HepG2 (cell line): ENCODE measurements around the gene TRAP1. TPM values are rescaled to one million over a fixed set of nuclear protein-coding genes. Genes with fewer than 3 reads are reported as not detected.

Experiments used
- ATAC-seq: fragments of 200-7000 bp; cut with Tn5 transposase; 3 replicates; pipeline ENCODE4 v1.9.1; 2020; ENCODE audit warnings: mild to moderate bottlenecking, moderate library complexity
- BruUV-seq: library from RNA; stranded (reverse); fragments of 400-500 nt; replicated peaks from 2 replicates; lab custom pipeline; 2021; lab: Mats Ljungman, UMichigan
- CTCF ChIA-PET: fragments of 300-600 bp; formaldehyde crosslinking; extraction: SDS; loops from one replicate; lab custom pipeline; 2021; ENCODE audit warnings: low total read pairs, inconsistent platforms, low intra/inter-chr PET ratio; lab: Yijun Ruan, JAX
- POLR2A ChIA-PET: fragments of 350-600 bp; sonication (Branson Sonifier 250); formaldehyde crosslinking; loops from one replicate; lab custom pipeline; 2020; ENCODE audit warnings: antibody characterized with exemption, inconsistent platforms; lab: Yijun Ruan, JAX
- DNase-seq: peaks from one replicate; pipeline ENCODE4 v3.0.0-alpha.2; 2015; ENCODE audit warnings: low spot score
- FAIRE-seq: peaks from 3 replicates; lab custom pipeline; 2011; peaks lifted over from hg19 to GRCh38; lab: Jason Lieb, UNC
- H2AFZ ChIP-seq: one replicate; pipeline ENCODE4 v1.6.1; 2011; ENCODE audit warnings: low read length, inconsistent platforms
- H3K27ac ChIP-seq: fragments of 300-600 bp; 3 replicates; pipeline ENCODE4 v1.8.0; 2011; ENCODE audit warnings: mixed run types, mild to moderate bottlenecking, mixed read lengths, low read length, inconsistent platforms; ENCODE audit not compliant: insufficient read depth; ENCODE audit errors: extremely low read length
- H3K27me3 ChIP-seq, 2 experiments: fragments of 200-600 bp in 1 of 2; 2 replicates in 1 of 2; 3 replicates in 1 of 2; pipeline versions ENCODE4 v1.6.0 to v1.8.0; 2011; ENCODE audit warnings: low read length in 2 of 2, mild to moderate bottlenecking in 2 of 2, moderate library complexity in 2 of 2, inconsistent platforms in 1 of 2; ENCODE audit not compliant: insufficient read depth in 2 of 2, control insufficient read depth in 1 of 2
- H3K36me3 ChIP-seq, 2 experiments: fragments of 200-600 bp in 1 of 2; replicated peaks in 1 of 2; 2 replicates in 1 of 2; 3 replicates in 1 of 2; pipeline versions ENCODE4 v1.5.1 to v1.8.0; 2011; ENCODE audit warnings: low read length in 2 of 2, inconsistent platforms in 1 of 2; ENCODE audit not compliant: insufficient read depth in 2 of 2, control insufficient read depth in 1 of 2
- H3K4me1 ChIP-seq: 2 replicates; pipeline ENCODE4 v1.5.1; 2012; ENCODE audit warnings: low read length, inconsistent platforms; ENCODE audit not compliant: insufficient read depth
- H3K4me2 ChIP-seq: 2 replicates; pipeline ENCODE4 v1.6.0; 2011; ENCODE audit warnings: low read depth, low read length, inconsistent platforms
- H3K4me3 ChIP-seq, 3 experiments: fragments of 200-600 bp in 1 of 3; sonication (generic), shearing (Covaris generic) in 1 of 3; replicated peaks in 1 of 3; 2 replicates each; pipeline ENCODE4 v1.5.1; 2011 to 2016; ENCODE audit warnings: low read length in 3 of 3, inconsistent platforms in 2 of 3, low read depth in 2 of 3, mild to moderate bottlenecking in 2 of 3, control low read depth in 1 of 3, mixed read lengths in 1 of 3; ENCODE audit not compliant: insufficient read depth in 1 of 3
- H3K79me2 ChIP-seq: one replicate; pipeline ENCODE4 v1.6.1; 2011; ENCODE audit warnings: low read length, inconsistent platforms; ENCODE audit not compliant: insufficient read depth
- H3K9ac ChIP-seq: 2 replicates; pipeline ENCODE4 v1.6.0; 2011; ENCODE audit warnings: mild to moderate bottlenecking, low read depth, low read length, inconsistent platforms; ENCODE audit not compliant: insufficient read depth
- H3K9me3 ChIP-seq: 2 replicates; pipeline ENCODE4 v1.5.1; 2012; ENCODE audit warnings: mild to moderate bottlenecking, low read length
- H4K20me1 ChIP-seq: 2 replicates; pipeline ENCODE4 v1.6.0; 2011; ENCODE audit warnings: inconsistent platforms, mild to moderate bottlenecking, low read length, moderate library complexity; ENCODE audit not compliant: insufficient read depth
- BCL6 ChIP-seq: IDR thresholded peaks from 2 replicates; pipeline ENCODE4 v1.6.1; 2016; ENCODE audit warnings: missing genetic modification reagents, missing compliant biosample characterization
- CEBPG ChIP-seq: IDR thresholded peaks from 2 replicates; pipeline ENCODE4 v1.6.1; 2016
- EP300 ChIP-seq, 3 experiments: sonication (generic) in 1 of 3; formaldehyde crosslinking in 1 of 3; IDR thresholded peaks; 2 replicates each; pipeline versions ENCODE4 v1.5.1 to v1.6.1; 2011 to 2020; ENCODE audit warnings: low read depth in 2 of 3, low read length in 2 of 3, borderline replicate concordance in 1 of 3, improper control_type of control experiment in 1 of 3, mild to moderate bottlenecking in 1 of 3, missing genetic modification reagents in 1 of 3, moderate library complexity in 1 of 3
- FOSL2 ChIP-seq: sonication (generic); formaldehyde crosslinking; IDR thresholded peaks from 2 replicates; pipeline ENCODE4 v1.4.0; 2020; ENCODE audit warnings: missing genetic modification reagents
- FOXP1 ChIP-seq, 2 experiments: fragments of 450-650 bp in 1 of 2; IDR thresholded peaks; 2 replicates each; pipeline ENCODE4 v1.6.1; 2017 to 2018; ENCODE audit warnings: antibody characterized with exemption in 1 of 2
- GATAD2A ChIP-seq: IDR thresholded peaks from 2 replicates; pipeline ENCODE4 v1.6.1; 2016
- HNRNPL ChIP-seq: fragments of 200-400 bp; formaldehyde crosslinking; IDR thresholded peaks from 2 replicates; pipeline ENCODE4 v1.6.1; 2017; ENCODE audit warnings: mild to moderate bottlenecking, low read depth, low read length
- HOXA3 ChIP-seq: sonication (generic); formaldehyde crosslinking; IDR thresholded peaks from 2 replicates; pipeline ENCODE4 v1.5.0; 2020; ENCODE audit warnings: missing genetic modification reagents
- MIER3 ChIP-seq: IDR thresholded peaks from 2 replicates; pipeline ENCODE4 v1.6.1; 2016; ENCODE audit warnings: missing compliant biosample characterization, borderline replicate concordance
- MIXL1 ChIP-seq: IDR thresholded peaks from 2 replicates; pipeline ENCODE4 v1.6.1; 2016
- NR2C2 ChIP-seq: sonication (generic); formaldehyde crosslinking; IDR thresholded peaks from 2 replicates; pipeline ENCODE4 v1.4.0; 2020; ENCODE audit warnings: missing genetic modification reagents, mild to moderate bottlenecking, moderate library complexity, borderline replicate concordance
- PATZ1 ChIP-seq: sonication (generic); formaldehyde crosslinking; IDR thresholded peaks from 2 replicates; pipeline ENCODE4 v1.4.0; 2020; ENCODE audit warnings: missing genetic modification reagents
- RXRB ChIP-seq: IDR thresholded peaks from 2 replicates; pipeline ENCODE4 v1.6.1; 2016; ENCODE audit warnings: borderline replicate concordance, missing genetic modification reagents, missing compliant biosample characterization
- SRF ChIP-seq: IDR thresholded peaks from 2 replicates; pipeline ENCODE4 v1.6.1; 2011; ENCODE audit warnings: mild to moderate bottlenecking, low read depth, low read length, moderate library complexity
- U2AF2 ChIP-seq: fragments of 200-400 bp; formaldehyde crosslinking; IDR thresholded peaks from 2 replicates; pipeline ENCODE4 v1.6.1; 2017; ENCODE audit warnings: low read depth, mild to moderate bottlenecking, low read length
- ZBTB8A ChIP-seq: sonication (generic); formaldehyde crosslinking; IDR thresholded peaks from 2 replicates; pipeline ENCODE4 v1.4.0; 2020; ENCODE audit warnings: mild to moderate bottlenecking, low read depth, missing genetic modification reagents, borderline replicate concordance
- ZFY ChIP-seq: sonication (generic); formaldehyde crosslinking; IDR thresholded peaks from 2 replicates; pipeline ENCODE4 v1.4.0; 2020; ENCODE audit warnings: missing genetic modification reagents
- ZNF124 ChIP-seq: sonication (generic); formaldehyde crosslinking; IDR thresholded peaks from 2 replicates; pipeline ENCODE4 v1.4.0; 2020; ENCODE audit warnings: missing genetic modification reagents
- ZNF33B ChIP-seq: sonication (generic); formaldehyde crosslinking; IDR thresholded peaks from 2 replicates; pipeline ENCODE4 v1.5.1; 2020; ENCODE audit warnings: mild to moderate bottlenecking, missing genetic modification reagents
- ZNF552 ChIP-seq: sonication (generic); formaldehyde crosslinking; IDR thresholded peaks from 2 replicates; pipeline ENCODE4 v1.9.0; 2022; ENCODE audit warnings: missing genetic modification reagents, mild to moderate bottlenecking, borderline replicate concordance
- ZNF710 ChIP-seq: sonication (generic); formaldehyde crosslinking; IDR thresholded peaks from 2 replicates; pipeline ENCODE4 v1.5.0; 2020; ENCODE audit warnings: mild to moderate bottlenecking, missing genetic modification reagents, borderline replicate concordance
- WGBS: methylation state at CpG from one replicate; pipeline ENCODE4 v1.1.6; 2017; ENCODE audit warnings: low lambda C conversion rate; 5-methylcytosine and 5-hydroxymethylcytosine counted together
- in situ Hi-C: cut with HindIII; loops from 2 replicates; pipeline ENCODE4 v1.10.0; 2017; ENCODE audit warnings: low pct_unique_long_range_greater_than_20kb; ENCODE audit not compliant: extremely low pct_ligation_motif_present
- intact Hi-C: fragments of 100-400 bp; cut with micrococcal nuclease; formaldehyde crosslinking; loops from one replicate; pipeline ENCODE4 v1.10.0; 2022; ENCODE audit not compliant: unreplicated experiment
- polyA plus RNA-seq, 8 experiments: library from polyadenylated mRNA; depleted of rRNA in 3 of 8; stranded (reverse) in 7 of 8; unstranded in 1 of 8; fragments of >200 nt; fragmentation: Illumina TruSeq in 4 of 8; extraction: Trizol in 4 of 8; gene quantifications; 2 replicates each; pipeline versions ENCODE4 v1.2.1 to v1.2.3, GENCODE V29; 2011 to 2016; ENCODE audit warnings: low read depth in 4 of 8, missing spikeins in 1 of 8, mixed read lengths in 1 of 8; ENCODE audit not compliant: insufficient read depth in 1 of 8
- total RNA-seq, 5 experiments: library from RNA; depleted of rRNA; stranded (reverse); fragments of >200 nt; fragmentation: Illumina TruSeq; extraction: Trizol; gene quantifications; 2 replicates each; pipeline ENCODE4 v1.2.3, GENCODE V29; 2016; ENCODE audit warnings: low read depth in 1 of 5

The TRAP1 gene
- total and polyA plus RNA-seq, 2 of the 13 experiments (the other 11 are each of a cell fraction or from before 2014, with no cell fraction given): 127 to 240 TPM

- ATAC-seq: peak; percentile 51
- BruUV-seq: no TSS peak
- TF ChIP-seq ZFY: 0 out of 2 replicates have a peak, but pooled peaks have one; percentile 18
- no peak for TF ChIP-seq ZBTB8A
- TF ChIP-seq U2AF2: no peak
- no peak for TF ChIP-seq HNRNPL
- TF ChIP-seq GATAD2A (CRISPR knock-in tag): peak; percentile 33; the same call in 1 of the 2 replicates
- peak in 1 of 2 experiments; percentile 63; a peak in 1 of 4 replicates for TF ChIP-seq EP300 (IDR thresholded peaks at IDR 0.05; ENCODE audit: low read depth in 2 of 2, low read length in 2 of 2)
- no peak for TF ChIP-seq EP300 (CRISPR knock-in tag; IDR thresholded peaks at IDR 0.05; ENCODE audit: borderline replicate concordance)
- no peak for TF ChIP-seq SRF
- TF ChIP-seq NR2C2 (CRISPR knock-in tag): no peak
- TF ChIP-seq ZNF552 (CRISPR knock-in tag): no peak
- no peak for TF ChIP-seq ZNF710 (CRISPR knock-in tag)
- peak; percentile 29; the same call in 1 of the 2 replicates for TF ChIP-seq RXRB (CRISPR knock-in tag)
- peak; percentile 15; the same call in 1 of the 2 replicates for TF ChIP-seq FOSL2 (CRISPR knock-in tag)
- no peak for TF ChIP-seq FOXP1 (IDR thresholded peaks at IDR 0.05)
- TF ChIP-seq FOXP1 (CRISPR knock-in tag; IDR thresholded peaks at IDR 0.05): peak; percentile 55
- no peak for TF ChIP-seq MIXL1 (CRISPR knock-in tag)
- TF ChIP-seq MIER3: no peak
- TF ChIP-seq PATZ1 (CRISPR knock-in tag): no peak
- 0 out of 2 replicates have a peak, but pooled peaks have one; percentile 30 for TF ChIP-seq CEBPG (CRISPR knock-in tag)
- TF ChIP-seq ZNF33B (CRISPR knock-in tag): no peak
- peak; percentile 53; the same call in 1 of the 2 replicates for TF ChIP-seq ZNF124
- peak; percentile 59 for TF ChIP-seq BCL6 (CRISPR knock-in tag)
- TF ChIP-seq HOXA3 (CRISPR knock-in tag): peak; percentile 51
Observed at GRCh38 chr16:3609895-3610697, 107.2 kb downstream of the TRAP1 start.

More at GRCh38 chr16:3609895-3610697, 107.2 kb downstream of the TRAP1 start:
- H4K20me1 ChIP-seq: no peaks in the 10 kb centered on the region
- intact Hi-C loops: no loop called here
- H3K4me2 ChIP-seq: peak overlapping the region; percentile 89
- peak overlapping the region; percentile 8 for H2AFZ ChIP-seq
- peak overlapping the region; percentile 69 for H3K27ac ChIP-seq
- FAIRE-seq (peak; percentile 39), DNase-seq (peak; percentile 73)
- H3K4me1 ChIP-seq: peaks cover 51% of the 10 kb centered on the region
- 2% methylated on average over 14 of the region's 14 CpGs for WGBS
- no peaks in the 10 kb centered on the region for H3K9me3 ChIP-seq
- ChIA-PET CTCF (no interaction called here), POLR2A (interaction anchor here (1.6 kb wide), 1 partner anchor 13 kb away, joined by 3 read pairs; no protein-coding TSS in a partner anchor)
- no peaks in the 10 kb centered on the region; a peak in 1 of 5 replicates for H3K27me3 ChIP-seq
- H3K4me3 ChIP-seq: peak overlapping the region; percentile 83 to 99 (median 96)
- H3K9ac ChIP-seq: peak overlapping the region; percentile 82
- peaks cover 27% of the 10 kb centered on the region for H3K79me2 ChIP-seq
- peaks cover 0 to 1% of the 10 kb centered on the region in 2 experiments; a peak in 1 of 5 replicates for H3K36me3 ChIP-seq
- in situ Hi-C loops: no loop called here
